ENCODE data around the gene LRTM1. TPM values are rescaled to one million over a fixed set of nuclear protein-coding genes. Genes with fewer than 3 reads are reported as not detected.
A peak's percentile ranks its signal among the peaks of the same experiment; 100 is the strongest.

LRTM1 gene
- total RNA-seq, 1 experiment from 2014 or later, result not detected

GRCh38 chr3:54965746-54966145, 37.9 kb upstream of the LRTM1 start:
- H3K9me3 Mint-ChIP-seq, result no peaks in the 10 kb centered on the region
- peaks cover 18% of the 10 kb centered on the region in 2 experiments for H3K4me1 Mint-ChIP-seq
- peak overlapping the region in 1 of 3 experiments; percentile 9; a peak in 1 of 7 replicates for H3K27ac Mint-ChIP-seq

More at GRCh38 chr3:54965746-54966145, 37.9 kb upstream of the LRTM1 start:
- H3K79me2 ChIP-seq (ENCODE audit: insufficient read depth, low read length), result no peaks in the 10 kb centered on the region
- no CpG with 5 or more reads among the region's 6 CpGs for WGBS (ENCODE audit: extremely low coverage, insufficient read length, low lambda C conversion rate)
- no peaks in the 10 kb centered on the region for H3K4me1 ChIP-seq (ENCODE audit: insufficient read depth, low read length)
- H3K14ac ChIP-seq (ENCODE audit: insufficient read depth, low read length), result no peak overlapping the region
- H2BK12ac ChIP-seq (ENCODE audit: insufficient read length, low read depth, low read length), result no peak overlapping the region
- no peaks in the 10 kb centered on the region for H3K23me2 ChIP-seq (ENCODE audit: insufficient read length, low read depth, low read length, poor library complexity, severe bottlenecking)
- no peak for TF ChIP-seq CTCF (conservative IDR thresholded peaks at IDR 0.05)
- no peak overlapping the region for H2BK120ac ChIP-seq (ENCODE audit: low read depth, low read length, poor library complexity, severe bottlenecking)
- no peak overlapping the region for H3K23ac ChIP-seq (ENCODE audit: insufficient read length, low read depth, low read length)
- Mint-ChIP-seq H3K4me3 (no peak overlapping the region; a peak in 1 of 5 replicates), H3K27me3 (ENCODE audit: low read depth) (no peaks in the 10 kb centered on the region; the same call in none of the 2 replicates), H3K36me3 (ENCODE audit: insufficient read depth in 1 of 3, low read depth in 3 of 3) (no peaks in the 10 kb centered on the region)
- H4K5ac ChIP-seq (ENCODE audit: insufficient read length, low read depth, low read length), result no peak overlapping the region
- H2BK20ac ChIP-seq (ENCODE audit: low read depth, low read length, poor library complexity, severe bottlenecking), result no peak overlapping the region
- no peak overlapping the region for H2BK5ac ChIP-seq (ENCODE audit: insufficient read length, low read length)
- no peaks in the 10 kb centered on the region for H3K9me3 ChIP-seq (ENCODE audit: control insufficient read depth, low read depth, low read length)
- H3K56ac ChIP-seq (ENCODE audit: insufficient read length, low read depth, low read length), result no peak overlapping the region
- H4K91ac ChIP-seq (ENCODE audit: insufficient read length, low read depth, low read length), result no peak overlapping the region
- no peak overlapping the region for H3K4me2 ChIP-seq (ENCODE audit: insufficient read depth, insufficient read length, low read length)
- no peaks in the 10 kb centered on the region for H3K79me1 ChIP-seq (ENCODE audit: insufficient read depth, low read depth, low read length, poor library complexity, severe bottlenecking)
- H3T11ph ChIP-seq (ENCODE audit: low read length), result no peak overlapping the region
- no peaks in the 10 kb centered on the region for H3K27me3 ChIP-seq (ENCODE audit: insufficient read depth, low read length)
- no peak overlapping the region for H3K4ac ChIP-seq (ENCODE audit: low read depth, low read length)
- no peak overlapping the region for H2AK5ac ChIP-seq (ENCODE audit: insufficient read length, low read length)
- H4K8ac ChIP-seq (replicated peaks; ENCODE audit: insufficient read length, low read depth, low read length), result no peak overlapping the region
- H4K20me1 ChIP-seq (ENCODE audit: control insufficient read depth, insufficient read depth, insufficient read length), result no peaks in the 10 kb centered on the region
- H3K9ac ChIP-seq (ENCODE audit: extremely low read depth, insufficient read length, low read length), result no peak overlapping the region
- H2AFZ ChIP-seq (ENCODE audit: low read length), result no peak overlapping the region
- no peak overlapping the region for H3K18ac ChIP-seq (ENCODE audit: insufficient read length, low read depth, low read length)
- no peak overlapping the region for H2BK15ac ChIP-seq (ENCODE audit: low read depth, low read length)
- H3K27ac ChIP-seq (ENCODE audit: insufficient read length, low read depth, low read length), result no peak overlapping the region
- no peak for DNase-seq

Data from H9 (cell line).